GM12801 (cell line): ENCODE results near the gene RAB9B.

Experiments used
- TF ChIP-seq, protein P1 (sequence below): IDR thresholded peaks from one replicate; pipeline ENCODE4 v1.5.1; 2011; ENCODE audit warnings: control low read depth; ENCODE audit not compliant: insufficient read length; ENCODE audit errors: extremely low read depth

The RAB9B gene

DNA sequence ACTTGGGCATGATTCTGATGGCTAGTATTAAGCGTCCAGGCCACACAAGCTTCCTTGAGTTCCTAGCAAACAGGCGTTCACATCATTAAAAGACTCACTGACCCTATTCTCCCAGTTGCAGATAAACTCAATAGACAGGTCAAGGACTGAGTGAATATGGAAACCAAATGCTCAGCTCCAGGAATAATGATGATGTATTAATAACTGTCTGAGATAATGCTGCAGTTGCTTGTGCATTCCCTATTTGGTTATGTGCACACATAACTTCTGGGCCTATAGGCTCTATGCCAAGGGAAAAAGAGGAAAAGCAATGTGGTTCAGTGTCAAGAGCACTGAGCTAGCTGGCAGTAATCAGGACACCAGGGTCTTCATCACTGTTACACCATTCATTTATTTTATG is 3.5 kb downstream of the RAB9B start:
- TF ChIP-seq, protein P1, sequence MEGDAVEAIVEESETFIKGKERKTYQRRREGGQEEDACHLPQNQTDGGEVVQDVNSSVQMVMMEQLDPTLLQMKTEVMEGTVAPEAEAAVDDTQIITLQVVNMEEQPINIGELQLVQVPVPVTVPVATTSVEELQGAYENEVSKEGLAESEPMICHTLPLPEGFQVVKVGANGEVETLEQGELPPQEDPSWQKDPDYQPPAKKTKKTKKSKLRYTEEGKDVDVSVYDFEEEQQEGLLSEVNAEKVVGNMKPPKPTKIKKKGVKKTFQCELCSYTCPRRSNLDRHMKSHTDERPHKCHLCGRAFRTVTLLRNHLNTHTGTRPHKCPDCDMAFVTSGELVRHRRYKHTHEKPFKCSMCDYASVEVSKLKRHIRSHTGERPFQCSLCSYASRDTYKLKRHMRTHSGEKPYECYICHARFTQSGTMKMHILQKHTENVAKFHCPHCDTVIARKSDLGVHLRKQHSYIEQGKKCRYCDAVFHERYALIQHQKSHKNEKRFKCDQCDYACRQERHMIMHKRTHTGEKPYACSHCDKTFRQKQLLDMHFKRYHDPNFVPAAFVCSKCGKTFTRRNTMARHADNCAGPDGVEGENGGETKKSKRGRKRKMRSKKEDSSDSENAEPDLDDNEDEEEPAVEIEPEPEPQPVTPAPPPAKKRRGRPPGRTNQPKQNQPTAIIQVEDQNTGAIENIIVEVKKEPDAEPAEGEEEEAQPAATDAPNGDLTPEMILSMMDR = no peak

DNA sequence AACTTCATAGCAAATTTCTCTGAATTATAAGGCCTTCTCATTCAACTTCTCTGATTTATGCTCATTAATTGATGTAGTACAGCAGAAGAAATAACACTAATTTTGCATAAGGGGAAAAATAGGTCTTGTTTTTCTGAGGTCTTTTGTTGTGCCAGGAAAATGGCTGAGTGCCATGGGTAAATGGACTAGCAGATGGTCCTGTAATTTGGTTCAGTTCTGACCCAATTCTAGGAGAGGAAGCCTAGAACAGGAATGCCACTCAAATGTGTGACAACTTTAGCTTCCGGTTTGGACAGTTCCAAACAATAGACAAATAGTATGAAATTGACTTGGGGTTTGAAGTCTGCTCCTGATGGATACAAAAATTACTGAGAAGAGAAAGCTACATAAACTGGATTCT is 6.2 kb downstream of the RAB9B start:
- TF ChIP-seq, protein P1 = no peak

DNA sequence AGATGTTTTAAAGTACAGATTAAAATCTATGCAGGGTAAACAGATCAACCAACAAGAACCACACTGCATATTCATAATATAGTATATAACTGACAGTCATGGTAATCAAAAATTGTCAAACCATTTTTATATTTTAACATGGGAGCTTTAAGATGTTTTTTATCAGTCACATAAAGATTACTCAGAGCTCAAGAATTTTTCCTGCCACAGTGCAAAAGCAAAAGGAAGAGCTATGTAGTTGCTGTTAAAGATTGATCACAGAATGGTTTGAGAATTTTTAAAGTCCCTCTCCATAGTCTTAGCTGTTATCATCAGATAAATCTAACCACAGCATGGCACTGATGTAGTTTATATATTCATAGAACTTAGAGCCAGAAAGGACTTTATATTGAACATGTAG is 8.5 kb downstream of the RAB9B start:
- TF ChIP-seq, protein P1 = no peak

DNA sequence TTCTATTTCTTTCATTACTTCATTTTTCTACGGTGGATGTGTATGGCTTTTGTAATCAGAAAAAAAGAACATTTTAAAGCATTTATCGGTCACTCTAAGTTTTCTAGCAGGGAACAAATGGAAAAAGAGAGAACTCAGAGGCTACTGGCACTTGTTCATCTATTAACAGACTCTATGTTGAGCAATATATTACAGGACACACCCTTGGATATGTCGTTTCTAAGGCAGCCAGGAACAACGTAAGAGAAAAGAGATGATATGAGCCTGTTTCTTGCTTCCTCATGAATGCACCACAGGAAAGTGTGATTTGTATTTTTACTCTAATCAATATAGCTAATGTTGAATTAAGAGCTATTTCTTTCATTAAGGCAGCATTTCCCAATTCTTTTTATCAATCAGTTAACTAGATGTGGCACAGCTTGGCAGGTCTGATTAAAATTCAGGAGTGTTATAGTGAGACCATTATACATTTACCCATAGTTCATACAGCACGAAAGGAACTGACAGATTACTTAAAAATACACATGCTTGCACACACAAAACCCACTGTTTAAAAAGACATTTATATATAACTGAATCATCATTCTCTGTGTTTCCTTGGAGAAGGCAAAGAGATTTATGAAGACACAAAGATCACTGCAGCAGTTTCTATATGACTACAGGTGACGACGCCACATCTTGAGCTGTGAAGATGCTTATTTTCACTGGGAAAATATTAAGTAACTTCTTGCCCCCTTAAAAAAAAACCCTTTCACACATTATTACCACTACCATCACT is 13.0 kb downstream of the RAB9B start:
- TF ChIP-seq, protein P1 = no peak

DNA sequence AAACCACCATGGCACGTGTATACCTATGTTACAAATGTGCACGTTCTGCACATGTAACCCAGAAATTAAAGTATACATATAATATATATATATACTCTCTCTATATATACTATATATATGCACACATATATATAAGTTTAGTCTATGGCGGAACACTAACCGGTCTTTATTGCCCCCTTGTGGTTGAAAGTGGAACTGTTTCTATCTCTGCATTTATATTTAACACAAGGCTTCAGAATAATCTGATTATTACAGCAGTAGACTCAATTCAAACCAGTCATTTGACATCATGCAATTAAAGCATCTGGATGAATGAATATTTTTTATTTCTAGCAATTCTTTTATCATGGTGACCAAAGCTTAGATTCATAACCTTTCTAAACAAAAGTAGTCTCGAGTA is 14.6 kb downstream of the RAB9B start:
- TF ChIP-seq, protein P1 = no peak

DNA sequence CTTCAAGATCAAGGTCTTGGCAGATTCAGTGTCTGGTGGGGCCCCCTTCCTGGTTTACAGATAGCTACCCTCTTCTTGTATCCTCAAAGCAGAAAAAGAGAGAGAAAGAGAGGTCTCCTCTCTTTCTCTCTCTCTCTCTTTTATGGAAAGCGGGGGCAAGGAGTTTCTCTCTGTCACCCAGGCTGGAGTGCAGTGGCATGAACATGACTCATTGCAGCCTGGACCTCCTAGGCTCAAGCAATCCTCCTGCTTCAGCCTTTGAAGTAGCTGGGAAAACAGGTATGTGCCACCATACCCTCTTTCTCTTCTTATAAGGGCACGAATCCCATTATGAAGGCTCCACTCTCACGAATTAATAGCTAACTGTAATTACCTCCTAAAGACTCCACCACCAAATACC is 20.2 kb downstream of the RAB9B start:
- TF ChIP-seq, protein P1 = no peak

DNA sequence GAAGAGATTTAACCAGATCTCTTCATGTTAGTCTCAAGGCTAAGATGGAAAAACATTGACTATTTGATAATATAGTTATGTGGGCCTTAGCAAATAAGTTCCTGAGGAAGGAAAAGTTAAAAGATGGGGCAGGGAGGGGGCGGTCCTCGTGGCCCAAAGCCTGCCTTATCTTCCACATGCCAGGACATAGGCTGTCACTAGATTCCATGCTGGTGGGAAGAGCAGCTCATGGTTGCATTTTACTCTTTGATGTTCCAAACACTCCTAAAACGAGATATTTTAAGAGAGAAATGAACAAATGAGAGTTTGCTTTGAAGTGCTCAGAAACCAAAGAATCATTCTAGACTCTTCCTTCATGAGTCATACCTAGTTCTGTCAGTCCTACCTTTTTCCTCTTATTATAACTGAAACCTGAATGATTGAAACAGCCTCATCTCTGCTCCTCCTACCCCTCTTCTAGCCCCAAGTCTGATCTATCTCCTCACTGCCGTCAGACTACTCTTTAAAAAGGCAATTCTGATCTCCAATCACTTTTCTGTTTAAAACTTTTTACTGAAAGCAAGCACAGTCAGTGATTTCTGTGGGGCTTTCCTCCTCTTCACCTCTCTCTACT is 25.1 kb downstream of the RAB9B start:
- TF ChIP-seq, protein P1 = no peak
